ENCODE measurements around the gene MLF2. TPM values are rescaled to one million over a fixed set of nuclear protein-coding genes. Genes with fewer than 3 reads are reported as not detected.
A peak's percentile ranks its signal among the peaks of the same experiment; 100 is the strongest.

MLF2 gene
- total and polyA plus RNA-seq, 10 of the 15 experiments (the other 5 are each of a cell fraction or from before 2014, with no cell fraction given): 13.5 to 222 (median 130) TPM

GRCh38 chr12:6766651-6767349 lies 13.9 kb upstream of the MLF2 start (continued):
- no peak for TF ChIP-seq GABPA (IDR thresholded peaks at IDR 0.05; ENCODE audit: low read depth)
- TF ChIP-seq MEF2A (IDR thresholded peaks at IDR 0.05; ENCODE audit: insufficient read depth, low read depth, low read length): no peak
- TF ChIP-seq MAX (IDR thresholded peaks at IDR 0.05; ENCODE audit: low read depth, low read length): peak; percentile 25; the same call in 1 of the 2 replicates
- no peak for TF ChIP-seq EZH2 (IDR thresholded peaks at IDR 0.05; ENCODE audit: borderline replicate concordance, control insufficient read depth, low read depth, low read length)
- no peak for TF ChIP-seq PML (IDR thresholded peaks at IDR 0.05; ENCODE audit: low read length)
- peak; percentile 35; the same call in 1 of the 2 replicates for TF ChIP-seq NBN (IDR thresholded peaks at IDR 0.05)
- no peak for TF ChIP-seq ZBED1 (IDR thresholded peaks at IDR 0.05; ENCODE audit: borderline replicate concordance)
- TF ChIP-seq BHLHE40 (IDR thresholded peaks at IDR 0.05; ENCODE audit: borderline replicate concordance in 1 of 2, low read depth in 2 of 2, low read length in 1 of 2): peak in 1 of 2 experiments; percentile 54; a peak in 2 of 4 replicates
- TF ChIP-seq IRF3 (IDR thresholded peaks at IDR 0.05): no peak
- peak; percentile 10 for TF ChIP-seq POLR2A (IDR thresholded peaks at IDR 0.05; ENCODE audit: low read depth, low read length)
- TF ChIP-seq, protein P1, sequence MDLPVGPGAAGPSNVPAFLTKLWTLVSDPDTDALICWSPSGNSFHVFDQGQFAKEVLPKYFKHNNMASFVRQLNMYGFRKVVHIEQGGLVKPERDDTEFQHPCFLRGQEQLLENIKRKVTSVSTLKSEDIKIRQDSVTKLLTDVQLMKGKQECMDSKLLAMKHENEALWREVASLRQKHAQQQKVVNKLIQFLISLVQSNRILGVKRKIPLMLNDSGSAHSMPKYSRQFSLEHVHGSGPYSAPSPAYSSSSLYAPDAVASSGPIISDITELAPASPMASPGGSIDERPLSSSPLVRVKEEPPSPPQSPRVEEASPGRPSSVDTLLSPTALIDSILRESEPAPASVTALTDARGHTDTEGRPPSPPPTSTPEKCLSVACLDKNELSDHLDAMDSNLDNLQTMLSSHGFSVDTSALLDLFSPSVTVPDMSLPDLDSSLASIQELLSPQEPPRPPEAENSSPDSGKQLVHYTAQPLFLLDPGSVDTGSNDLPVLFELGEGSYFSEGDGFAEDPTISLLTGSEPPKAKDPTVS (IDR thresholded peaks at IDR 0.05; ENCODE audit: low read depth, low read length): no peak
- TF ChIP-seq ZSCAN29 (IDR thresholded peaks at IDR 0.05): 0 out of 2 replicates have a peak, but pooled peaks have one; percentile 29
- TF ChIP-seq GATAD2B (conservative IDR thresholded peaks at IDR 0.05; ENCODE audit: low read depth): peak; percentile 85; the same call in 1 of the 2 replicates
- peak; percentile 53; the same call in 1 of the 2 replicates for TF ChIP-seq RB1 (IDR thresholded peaks at IDR 0.05; ENCODE audit: borderline replicate concordance)
- no peak for TF ChIP-seq MEF2B (IDR thresholded peaks at IDR 0.05; ENCODE audit: partially characterized antibody, poor library complexity, severe bottlenecking)
- TF ChIP-seq TCF3 (IDR thresholded peaks at IDR 0.05; ENCODE audit: borderline replicate concordance, insufficient read depth, low read depth, low read length): no peak

All from GM12878 (cell line).